ENCODE data around the gene TMEM63A. TPM values are rescaled to one million over a fixed set of nuclear protein-coding genes. Genes with fewer than 3 reads are reported as not detected.

The TMEM63A gene
- total and polyA plus RNA-seq, 2 of the 13 experiments (the other 11 are each of a cell fraction or from before 2014, with no cell fraction given): 23.9 to 53.3 TPM

GRCh38 chr1:225891229-225891972, 9.2 kb upstream of the TMEM63A start (continued):
- no peak for TF ChIP-seq RFXAP (CRISPR knock-in tag; IDR thresholded peaks at IDR 0.05; ENCODE audit: borderline replicate concordance)
- TF ChIP-seq ZNF724P (CRISPR knock-in tag; IDR thresholded peaks at IDR 0.05; ENCODE audit: borderline replicate concordance): no peak
- no peak for TF ChIP-seq PHF5A (CRISPR knock-in tag; IDR thresholded peaks at IDR 0.05; ENCODE audit: low read depth, unreplicated experiment)
- TF ChIP-seq ZNF20 (CRISPR knock-in tag; IDR thresholded peaks at IDR 0.05): no peak
- no peak for TF ChIP-seq NFIB (CRISPR knock-in tag; IDR thresholded peaks at IDR 0.05; ENCODE audit: borderline replicate concordance)
- TF ChIP-seq FOXK2 (IDR thresholded peaks at IDR 0.05): no peak
- TF ChIP-seq ZNF556 (CRISPR knock-in tag; IDR thresholded peaks at IDR 0.05; ENCODE audit: borderline replicate concordance): 0 out of 2 replicates have a peak, but pooled peaks have one; percentile 13
- no peak for TF ChIP-seq ZSCAN9 (CRISPR knock-in tag; IDR thresholded peaks at IDR 0.05; ENCODE audit: borderline replicate concordance)
- TF ChIP-seq HNRNPUL1 (IDR thresholded peaks at IDR 0.05; ENCODE audit: low read depth, low read length): no peak
- no peak for TF ChIP-seq TFE3 (CRISPR knock-in tag; IDR thresholded peaks at IDR 0.05)
- no peak for TF ChIP-seq NR1H2 (CRISPR knock-in tag; IDR thresholded peaks at IDR 0.05; ENCODE audit: borderline replicate concordance, low read depth)
- TF ChIP-seq MXD3 (CRISPR knock-in tag; IDR thresholded peaks at IDR 0.05): no peak
- no peak for TF ChIP-seq ZNF713 (CRISPR knock-in tag; IDR thresholded peaks at IDR 0.05)
- TF ChIP-seq ZNF737 (CRISPR knock-in tag; IDR thresholded peaks at IDR 0.05; ENCODE audit: borderline replicate concordance): no peak
- no peak for TF ChIP-seq ZNF33B (CRISPR knock-in tag; IDR thresholded peaks at IDR 0.05)
- no peak for TF ChIP-seq ZBTB7B (CRISPR knock-in tag; IDR thresholded peaks at IDR 0.05)
- no peak for TF ChIP-seq ZKSCAN1 (IDR thresholded peaks at IDR 0.05; ENCODE audit: low read length)
- no peak for TF ChIP-seq ZNF577 (CRISPR knock-in tag; IDR thresholded peaks at IDR 0.05; ENCODE audit: borderline replicate concordance, low read depth)
- no peak for TF ChIP-seq IRF9 (CRISPR knock-in tag; IDR thresholded peaks at IDR 0.05; ENCODE audit: borderline replicate concordance)
- no peak for TF ChIP-seq ATAD3A (CRISPR knock-in tag; IDR thresholded peaks at IDR 0.05)
- TF ChIP-seq ZNF333 (CRISPR knock-in tag; IDR thresholded peaks at IDR 0.05; ENCODE audit: borderline replicate concordance): no peak
- TF ChIP-seq YEATS4 (CRISPR knock-in tag; IDR thresholded peaks at IDR 0.05; ENCODE audit: borderline replicate concordance): no peak
- TF ChIP-seq SRSF1 (optimal IDR thresholded peaks at IDR 0.05; ENCODE audit: low read depth, low read length): no peak
- TF ChIP-seq ISX (CRISPR knock-in tag; conservative IDR thresholded peaks at IDR 0.05): no peak
- TF ChIP-seq ZNF766 (CRISPR knock-in tag; IDR thresholded peaks at IDR 0.05; ENCODE audit: borderline replicate concordance): no peak
- TF ChIP-seq ZNF10 (CRISPR knock-in tag; IDR thresholded peaks at IDR 0.05; ENCODE audit: borderline replicate concordance, low read depth): no peak
- no peak for TF ChIP-seq SAFB2 (CRISPR knock-in tag; IDR thresholded peaks at IDR 0.05; ENCODE audit: borderline replicate concordance, low read depth)
- no peak for TF ChIP-seq ZNF496 (CRISPR knock-in tag; IDR thresholded peaks at IDR 0.05; ENCODE audit: insufficient replicate concordance)
- TF ChIP-seq RAD51 (IDR thresholded peaks at IDR 0.05; ENCODE audit: borderline replicate concordance): no peak

All from HepG2 (cell line).